ENCODE results near the gene KRT35.
"Not testable (repeated sequence)": the region's sequence is repeated elsewhere in the genome, so short reads cannot be mapped to it uniquely, and the experiment has no call there.

Gene KRT35

DNA sequence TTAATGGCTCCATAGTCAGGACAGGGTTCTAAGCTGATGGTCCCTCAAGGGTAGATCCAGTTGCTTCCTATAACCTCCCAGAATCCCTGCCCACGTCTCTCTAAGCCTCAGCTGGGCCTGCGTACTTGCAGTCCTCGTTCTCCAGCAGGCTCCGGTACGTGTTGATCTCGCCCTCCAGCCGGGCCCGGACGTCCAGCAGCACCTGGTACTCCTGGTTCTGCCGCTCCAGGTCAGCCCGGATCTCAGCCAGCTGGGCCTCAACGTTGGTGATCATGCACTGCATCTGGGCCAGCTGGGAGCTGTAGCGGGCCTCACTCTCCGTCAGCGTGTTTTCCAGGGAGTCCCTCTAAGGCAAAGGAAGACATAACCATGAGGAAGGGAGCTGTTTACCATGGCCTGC lies 18.2 kb downstream of the KRT35 start:
- no peak for DNase-seq (ENCODE audit: low read depth in 1 of 2, low spot score in 1 of 2)

DNA sequence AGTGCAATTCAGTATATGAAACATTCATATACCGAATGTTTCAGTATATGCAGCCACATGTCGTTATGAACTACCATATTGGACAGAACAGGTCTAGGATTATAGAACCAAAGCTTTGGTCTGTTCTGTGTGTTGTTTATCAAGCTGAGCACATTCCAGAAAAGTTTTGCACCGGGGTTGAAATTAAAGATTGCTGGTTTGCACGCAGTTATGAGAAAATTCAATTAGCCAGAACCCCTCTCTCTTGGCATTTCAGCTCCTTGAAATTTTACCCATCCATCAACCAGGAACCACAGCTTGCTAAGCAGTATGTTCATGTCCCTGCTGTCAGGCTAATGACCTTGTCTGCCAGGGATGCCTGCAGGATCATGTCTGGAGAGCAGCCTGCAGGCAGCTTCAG lies 23.3 kb downstream of the KRT35 start:
- no peak for DNase-seq (ENCODE audit: low read depth in 1 of 2, low spot score in 1 of 2)

DNA sequence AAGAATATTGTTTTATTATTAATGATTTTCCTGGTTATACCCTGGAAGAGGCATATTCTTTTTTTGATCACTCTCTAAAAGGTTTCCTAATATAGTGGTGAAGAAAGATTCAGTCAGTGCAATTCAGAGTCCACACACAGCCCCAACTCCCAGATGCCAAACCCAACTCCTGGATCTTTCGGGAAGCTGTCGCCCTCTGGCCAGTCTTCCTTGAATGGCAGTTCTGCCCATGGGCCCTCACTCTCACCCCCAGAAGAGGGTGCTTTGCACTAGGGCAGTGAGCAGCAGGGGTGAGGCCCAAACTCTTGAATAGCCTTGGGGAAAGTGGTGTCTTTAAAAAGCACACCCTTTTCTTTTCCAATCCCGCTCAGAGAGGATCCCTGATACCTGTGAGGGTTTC lies 24.7 kb downstream of the KRT35 start:
- no peak for DNase-seq (ENCODE audit: low read depth in 1 of 2, low spot score in 1 of 2)

DNA sequence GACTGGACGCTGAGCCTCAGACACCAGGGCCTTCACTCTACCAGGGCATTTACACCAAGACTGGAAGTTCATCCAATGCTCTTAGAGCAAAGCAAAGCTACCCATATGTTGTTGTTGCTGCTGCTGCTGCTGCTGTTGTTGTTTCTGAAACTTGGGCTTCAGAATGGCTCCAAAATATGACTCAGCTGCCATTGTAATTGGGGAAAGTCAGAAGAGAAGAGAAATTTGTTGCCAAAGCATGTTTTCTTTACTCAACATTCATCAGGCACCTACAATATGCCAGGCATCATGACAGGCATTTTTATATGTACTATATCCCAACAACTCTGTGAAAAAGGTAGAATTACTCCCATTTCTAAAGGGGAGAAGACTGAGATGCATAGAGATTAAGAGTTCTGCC lies 25.7 kb downstream of the KRT35 start:
- DNase-seq (ENCODE audit: low read depth in 1 of 2, low spot score in 1 of 2) = no peak

DNA sequence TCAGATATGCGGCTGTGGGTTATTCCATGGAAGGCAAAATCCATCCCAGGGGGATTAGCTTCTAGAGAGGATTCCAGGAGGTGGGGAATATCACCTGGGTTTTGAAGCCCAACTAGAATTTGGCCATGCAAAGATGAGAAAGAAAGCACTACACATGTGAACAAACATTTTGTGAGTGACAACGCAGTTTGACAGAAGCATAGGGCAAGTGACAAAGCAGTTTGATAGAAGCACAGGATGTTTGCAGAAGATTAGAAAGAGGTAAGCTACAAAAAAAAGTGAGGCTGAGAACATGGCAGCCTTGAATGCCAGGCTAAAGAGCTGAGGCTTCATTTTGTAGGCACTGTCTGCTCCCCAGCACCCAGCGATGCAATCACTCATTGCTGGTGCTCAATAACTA lies 27.9 kb downstream of the KRT35 start:
- no peak for DNase-seq (ENCODE audit: low read depth in 1 of 2, low spot score in 1 of 2)

DNA sequence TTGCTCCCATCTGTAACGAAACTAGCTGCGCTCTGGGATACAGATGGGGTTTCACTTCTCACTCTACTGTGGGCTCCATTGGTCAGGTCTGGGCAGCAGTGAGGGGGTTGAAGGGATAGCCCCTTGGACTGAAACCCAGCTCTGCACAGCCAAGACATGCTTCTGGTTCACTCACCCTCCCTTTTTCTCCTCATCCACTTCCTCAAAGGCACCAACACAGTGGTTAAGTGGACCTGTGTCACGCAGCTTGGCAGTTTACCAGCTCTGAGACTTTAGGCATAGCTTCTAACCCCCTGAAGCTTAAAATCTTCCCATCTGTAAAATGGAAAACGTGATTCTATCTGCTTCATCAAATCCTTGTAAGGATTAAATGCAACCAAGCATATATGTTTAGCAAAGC lies 28.7 kb downstream of the KRT35 start:
- DNase-seq (ENCODE audit: low read depth in 1 of 2, low spot score in 1 of 2) = no peak

DNA sequence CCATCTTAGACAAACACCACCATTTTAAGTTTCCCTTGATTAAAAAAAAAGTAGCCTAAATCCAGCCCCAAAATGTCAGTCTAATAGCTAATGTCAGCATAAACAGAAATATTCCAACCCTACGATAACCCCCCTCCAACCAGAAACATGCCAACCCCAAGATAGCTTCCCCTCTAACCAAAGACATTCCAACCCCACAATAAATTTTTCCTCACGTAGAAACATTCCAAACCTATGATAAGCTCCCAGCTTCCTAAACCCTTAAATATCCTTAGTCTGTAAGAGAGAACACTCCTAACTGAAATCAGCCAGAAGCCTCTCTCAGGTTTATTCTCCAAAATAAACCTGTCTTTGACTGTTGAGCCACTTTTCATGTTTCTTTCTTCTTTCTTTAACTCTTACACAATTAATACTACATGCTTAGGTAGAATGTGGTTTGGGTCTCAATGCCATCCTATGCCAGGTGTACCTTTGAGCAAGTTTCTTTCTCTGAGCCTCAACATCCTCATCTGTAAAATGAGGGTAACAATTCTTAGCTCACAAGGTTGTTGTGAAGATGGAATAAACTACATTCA lies 29.7 kb downstream of the KRT35 start:
- DNase-seq (ENCODE audit: low read depth in 1 of 2, low spot score in 1 of 2) = no peak

DNA sequence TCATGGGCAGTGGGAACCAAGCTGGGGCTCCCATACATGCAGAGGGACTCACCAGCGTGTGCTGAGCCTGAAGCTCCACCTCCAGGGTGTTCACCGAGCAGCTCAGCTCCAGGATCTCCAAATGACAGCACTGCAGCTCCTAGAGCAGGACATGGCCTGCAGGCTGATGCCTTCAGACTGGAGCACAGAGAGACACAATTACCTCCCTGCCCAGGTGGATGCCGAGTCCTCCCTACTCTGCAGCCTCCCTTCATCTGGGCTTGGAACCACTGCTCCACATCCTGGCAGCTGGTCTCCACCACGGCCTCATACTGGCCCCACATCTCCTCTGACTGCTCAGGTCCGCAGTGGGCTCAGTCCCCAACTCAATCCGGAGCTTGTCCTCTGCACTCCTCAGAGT lies 31.9 kb downstream of the KRT35 start:
- no peak for DNase-seq (ENCODE audit: low read depth in 1 of 2, low spot score in 1 of 2)

DNA sequence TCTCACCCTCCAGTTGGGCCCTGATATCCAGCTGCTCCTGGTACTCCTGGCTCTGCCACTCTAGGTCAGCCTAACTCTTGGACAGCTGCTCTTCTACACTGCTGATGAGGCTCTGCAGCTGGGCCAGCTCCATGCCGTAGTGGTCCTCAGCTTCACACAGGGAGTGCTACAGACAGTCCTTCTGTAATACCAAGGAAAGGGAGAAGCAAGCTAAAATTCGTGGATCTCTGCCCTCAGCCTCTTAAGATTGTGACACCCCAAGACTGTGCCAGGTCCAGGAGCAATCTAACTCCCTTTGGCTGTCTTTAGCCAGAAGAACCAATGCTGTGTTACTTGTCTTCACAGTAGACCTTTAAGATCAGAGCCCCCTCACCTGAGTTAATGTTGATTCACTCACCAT lies 32.4 kb downstream of the KRT35 start:
- DNase-seq (ENCODE audit: low read depth in 1 of 2, low spot score in 1 of 2) = no peak

DNA sequence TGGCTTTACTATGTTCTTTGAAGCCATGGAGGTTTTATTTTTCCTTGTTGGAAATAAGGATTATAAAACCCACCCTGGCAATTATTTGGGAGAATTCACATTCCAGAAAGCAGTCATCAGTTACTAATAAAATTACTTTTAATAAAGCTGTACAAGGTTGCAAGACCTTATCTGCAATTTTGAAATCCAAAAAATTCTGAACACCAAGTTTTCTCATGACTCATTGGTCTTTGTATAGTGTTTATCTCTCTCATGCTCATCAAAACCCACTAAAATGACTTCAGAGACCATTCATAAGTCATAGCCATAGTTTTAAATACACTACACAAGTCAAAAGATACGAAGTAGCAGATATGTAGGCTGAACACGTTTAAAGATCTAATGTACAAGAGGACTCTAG lies 34.1 kb downstream of the KRT35 start:
- DNase-seq (ENCODE audit: low read depth in 1 of 2, low spot score in 1 of 2) = no peak

DNA sequence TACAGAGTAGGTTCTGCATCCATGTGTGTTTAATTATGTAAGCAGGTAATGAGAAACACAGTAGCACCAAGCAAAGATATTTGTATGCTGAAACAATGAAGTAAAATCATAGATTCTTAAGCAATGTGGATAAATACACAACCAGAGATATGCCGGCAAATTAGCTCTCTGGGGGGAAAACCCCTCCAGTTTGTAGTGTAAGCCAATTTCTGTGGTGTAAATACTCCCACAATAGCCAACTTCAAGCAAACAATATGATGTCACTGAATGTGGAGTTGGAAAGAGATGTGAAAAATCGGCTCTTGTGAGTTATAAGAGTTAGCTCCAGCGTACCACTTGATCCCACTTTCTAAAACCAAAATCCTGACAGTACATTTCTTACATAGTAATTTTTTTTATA lies 36.3 kb downstream of the KRT35 start:
- DNase-seq (ENCODE audit: low read depth in 1 of 2, low spot score in 1 of 2) = no peak

DNA sequence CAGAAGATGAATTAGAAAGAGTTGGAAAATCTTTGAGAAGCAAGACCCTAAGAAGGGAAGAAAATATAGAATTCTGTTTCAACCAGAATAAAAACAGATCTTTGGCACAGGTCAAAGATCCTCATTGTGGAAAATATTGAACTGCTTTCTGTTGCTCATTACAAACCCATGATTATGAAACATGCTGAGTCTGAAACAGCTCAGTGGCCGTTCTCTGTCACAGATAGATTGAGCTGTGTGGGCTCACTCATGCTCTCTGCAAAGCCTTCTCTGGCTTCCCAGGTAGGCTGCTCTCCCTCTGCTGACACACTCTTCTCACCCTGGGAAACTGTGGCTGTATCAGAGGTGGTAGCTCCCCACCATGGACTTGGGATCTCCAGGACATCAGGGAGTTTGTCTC lies 36.8 kb downstream of the KRT35 start:
- DNase-seq (ENCODE audit: low read depth in 1 of 2, low spot score in 1 of 2) = no peak

DNA sequence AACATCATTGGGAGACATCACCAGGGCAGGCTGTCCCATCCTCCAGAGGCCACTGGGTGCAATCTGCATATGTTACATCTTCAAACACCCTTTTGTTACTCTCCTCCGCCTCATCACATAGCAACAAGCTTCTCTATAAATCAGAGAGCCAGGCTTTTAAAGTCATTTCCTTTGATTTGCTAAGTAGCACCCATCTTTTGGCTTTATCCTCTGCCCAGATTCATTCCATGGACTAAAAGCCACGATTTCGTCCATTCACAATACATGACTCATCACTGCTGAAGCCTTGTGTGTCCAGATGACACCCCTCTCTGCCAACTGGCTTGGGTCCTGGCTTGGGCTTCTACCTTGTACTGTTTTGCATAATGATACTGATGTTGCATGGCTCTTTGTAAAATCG lies 38.2 kb downstream of the KRT35 start:
- no peak for DNase-seq (ENCODE audit: low read depth in 1 of 2, low spot score in 1 of 2)

DNA sequence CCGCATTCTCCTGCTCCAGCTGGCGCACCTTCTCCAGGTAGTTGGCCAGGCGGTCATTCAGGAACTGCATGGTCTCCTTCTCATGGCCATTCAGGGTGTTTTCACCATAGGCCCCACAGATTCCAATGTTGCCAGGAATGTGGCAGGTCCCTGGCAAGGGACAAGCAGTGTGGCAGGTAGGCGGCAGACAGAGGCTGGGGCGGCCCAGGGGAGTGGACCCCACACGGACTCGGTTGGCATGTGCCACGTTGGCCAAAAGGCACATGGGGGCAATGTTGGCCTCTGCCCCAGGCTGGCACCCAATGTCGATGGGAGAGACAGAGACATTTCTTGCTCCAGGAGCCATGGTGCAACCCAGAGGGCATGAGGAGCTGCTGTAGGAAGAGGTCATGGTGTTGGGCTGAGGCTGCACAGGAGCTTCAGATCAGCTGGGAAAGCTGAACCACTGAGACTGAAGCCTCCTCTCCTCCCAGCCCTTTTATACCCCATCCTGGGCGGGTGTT lies 40.4 kb downstream of the KRT35 start, which contains the start of gene KRT38:
Gene KRT38 (minus strand): TSS at position 453 of the 503 bp plus-strand sequence. CDS start 62 bp downstream, at position 391.
- DNase-seq (ENCODE audit: low read depth in 1 of 2, low spot score in 1 of 2) = no peak

DNA sequence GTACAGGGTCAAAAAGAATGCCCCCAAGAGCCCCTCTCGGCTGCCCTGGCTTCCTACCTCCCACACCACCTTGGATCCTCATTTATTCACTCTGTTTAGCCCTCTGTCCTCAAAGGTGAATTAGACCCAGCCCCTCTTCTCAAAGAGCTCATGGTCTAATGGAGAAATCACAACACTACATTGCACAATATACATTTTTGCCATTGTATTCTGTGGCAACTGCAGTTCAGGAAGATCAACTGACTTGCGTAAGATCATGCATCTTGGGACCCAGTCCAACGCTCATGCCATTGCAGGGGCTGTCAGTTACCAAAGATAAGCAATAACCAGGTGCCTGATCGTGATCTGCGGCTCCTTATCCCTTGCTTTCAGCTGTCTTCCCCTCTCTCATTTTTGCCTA lies 41.6 kb downstream of the KRT35 start:
- DNase-seq (ENCODE audit: low read depth in 1 of 2, low spot score in 1 of 2) = no peak

DNA sequence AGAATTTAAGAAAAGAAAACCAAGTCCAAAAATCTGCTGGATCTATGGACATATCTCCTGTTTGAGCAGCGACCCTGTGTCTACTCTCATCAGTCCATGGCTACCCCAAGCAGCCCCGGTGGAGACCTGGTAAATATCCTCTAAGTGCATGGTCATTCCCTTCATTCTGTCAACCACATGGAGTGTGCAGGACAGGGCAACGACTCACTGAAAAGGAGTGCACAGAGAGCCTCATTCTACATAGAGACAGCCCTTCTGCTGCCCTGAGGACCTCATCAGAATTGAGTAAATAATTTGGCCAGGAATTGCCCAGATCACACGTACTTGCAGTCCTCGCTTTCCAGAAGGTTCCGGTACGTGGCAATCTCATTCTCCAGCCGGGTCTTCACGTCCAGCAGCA lies 43.2 kb downstream of the KRT35 start:
- DNase-seq (ENCODE audit: low read depth in 1 of 2, low spot score in 1 of 2) = no peak

DNA sequence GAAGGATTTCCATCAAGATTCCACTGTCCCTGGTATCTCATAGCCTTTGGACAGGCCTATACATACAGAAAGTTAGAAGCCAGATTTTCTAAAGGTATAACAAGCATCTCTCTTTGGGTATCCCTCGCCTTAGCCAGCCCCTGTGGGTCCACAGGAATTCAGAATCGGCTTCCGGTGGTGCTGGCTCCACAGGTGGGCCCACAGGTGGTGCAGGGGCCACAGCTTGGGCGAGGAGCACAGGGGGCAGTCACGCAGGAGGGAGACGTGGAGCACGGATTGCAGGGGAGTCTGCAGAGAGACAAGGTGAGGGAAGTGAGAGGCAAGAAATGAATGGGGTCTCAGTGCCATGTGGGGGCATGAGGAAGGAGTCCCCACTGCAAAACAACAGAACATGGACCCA lies 43.7 kb downstream of the KRT35 start:
- DNase-seq (ENCODE audit: low read depth in 1 of 2, low spot score in 1 of 2) = no peak

DNA sequence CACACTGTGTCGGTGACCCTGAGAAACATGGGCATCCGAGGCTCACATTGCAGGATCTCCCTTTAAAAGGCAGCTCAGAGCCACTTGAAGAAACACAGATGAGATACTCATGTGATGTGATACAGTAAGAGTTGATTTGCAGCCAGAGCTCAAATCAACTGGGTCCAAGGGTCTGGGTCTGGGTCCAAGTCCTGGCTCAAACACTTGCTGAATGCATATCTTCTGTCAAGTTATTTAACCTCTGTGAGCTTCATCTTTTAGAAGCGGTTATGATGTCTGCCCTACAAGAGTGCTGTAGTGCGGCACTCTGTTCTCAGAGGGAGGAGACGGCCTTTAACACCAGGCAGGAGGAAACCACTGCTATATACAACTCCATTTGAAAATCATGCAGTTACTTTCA lies 46.5 kb downstream of the KRT35 start:
- DNase-seq (ENCODE audit: low read depth in 1 of 2, low spot score in 1 of 2) = no peak

DNA sequence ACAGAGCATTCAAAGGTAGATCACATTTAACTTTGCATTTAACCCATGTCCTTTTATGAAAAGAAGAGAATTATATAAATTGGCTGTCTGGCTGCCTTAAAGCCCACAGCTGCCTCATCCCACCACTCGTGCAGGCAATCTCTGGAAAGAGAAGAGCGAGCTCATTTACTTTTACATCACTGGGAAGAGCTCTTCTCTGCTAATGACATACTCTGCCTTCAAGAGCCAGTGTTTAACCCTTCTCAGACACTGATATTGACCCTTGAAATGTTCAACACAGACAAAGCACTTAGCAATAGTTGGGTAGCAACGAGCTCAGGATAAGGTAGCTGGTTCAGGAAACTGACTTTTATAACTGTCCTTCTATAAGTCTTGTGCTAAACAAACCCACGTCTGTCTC lies 46.9 kb downstream of the KRT35 start:
- no peak for DNase-seq (ENCODE audit: low read depth in 1 of 2, low spot score in 1 of 2)

DNA sequence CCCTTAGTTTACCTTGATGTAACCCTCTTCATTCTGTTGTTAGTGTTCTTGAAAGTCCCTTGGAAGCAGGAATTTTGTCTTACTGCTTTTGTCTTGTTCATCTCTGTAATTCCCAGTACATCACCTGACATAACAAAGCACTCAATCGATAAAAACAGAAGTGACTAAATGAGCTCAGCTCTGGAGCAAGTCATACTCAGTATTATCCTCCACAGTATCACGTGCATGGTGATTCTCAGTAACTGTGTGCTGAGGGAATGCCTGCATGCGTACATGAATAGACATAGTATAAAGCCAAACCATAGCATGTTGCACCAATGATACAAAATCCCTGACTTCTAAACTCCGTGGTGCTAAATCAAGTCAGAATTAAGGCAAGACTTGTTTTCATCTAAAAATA lies 47.4 kb downstream of the KRT35 start:
- DNase-seq (ENCODE audit: low read depth in 1 of 2, low spot score in 1 of 2) = no peak

DNA sequence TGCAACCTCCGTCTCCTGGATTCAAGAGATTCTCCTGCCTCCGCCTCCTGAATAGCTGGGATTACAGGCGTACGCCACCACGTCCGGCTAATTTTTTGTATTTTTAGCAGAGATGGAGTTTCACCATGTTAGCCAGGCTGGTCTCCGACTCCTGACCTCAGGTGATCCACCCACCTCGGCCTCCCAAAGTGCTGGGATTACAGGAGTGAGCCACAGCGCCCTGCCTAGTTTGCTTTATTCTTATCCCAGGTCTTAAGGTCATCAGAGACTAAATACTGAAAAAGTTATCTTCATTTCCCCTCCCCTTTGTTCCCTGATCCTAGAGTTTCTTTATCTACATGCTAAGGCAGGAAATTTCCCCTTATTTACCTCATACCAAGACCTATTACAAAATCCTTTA lies 50.6 kb downstream of the KRT35 start:
- DNase-seq (ENCODE audit: low read depth in 1 of 2, low spot score in 1 of 2) = not testable (repeated sequence)

DNA sequence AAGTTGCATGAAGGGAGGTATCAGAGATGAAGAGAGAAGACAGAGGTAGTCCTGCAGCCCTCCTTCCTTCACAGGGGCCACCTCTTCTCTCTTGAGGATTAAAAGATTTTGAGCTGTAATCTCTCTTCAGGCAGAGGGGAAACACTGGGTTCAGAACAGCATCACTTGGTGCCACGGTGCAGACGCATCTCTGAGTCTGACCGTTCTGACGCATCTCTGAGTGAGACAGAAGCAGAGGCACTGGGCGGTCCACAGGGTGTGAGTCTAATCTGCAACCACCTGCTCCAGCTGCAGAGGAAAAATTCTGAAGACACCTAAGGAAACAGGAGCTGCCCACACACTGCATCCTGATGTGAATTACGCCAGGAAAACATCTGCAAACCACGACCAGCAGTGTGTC lies 51.3 kb downstream of the KRT35 start:
- no peak for DNase-seq (ENCODE audit: low read depth in 1 of 2, low spot score in 1 of 2)

DNA sequence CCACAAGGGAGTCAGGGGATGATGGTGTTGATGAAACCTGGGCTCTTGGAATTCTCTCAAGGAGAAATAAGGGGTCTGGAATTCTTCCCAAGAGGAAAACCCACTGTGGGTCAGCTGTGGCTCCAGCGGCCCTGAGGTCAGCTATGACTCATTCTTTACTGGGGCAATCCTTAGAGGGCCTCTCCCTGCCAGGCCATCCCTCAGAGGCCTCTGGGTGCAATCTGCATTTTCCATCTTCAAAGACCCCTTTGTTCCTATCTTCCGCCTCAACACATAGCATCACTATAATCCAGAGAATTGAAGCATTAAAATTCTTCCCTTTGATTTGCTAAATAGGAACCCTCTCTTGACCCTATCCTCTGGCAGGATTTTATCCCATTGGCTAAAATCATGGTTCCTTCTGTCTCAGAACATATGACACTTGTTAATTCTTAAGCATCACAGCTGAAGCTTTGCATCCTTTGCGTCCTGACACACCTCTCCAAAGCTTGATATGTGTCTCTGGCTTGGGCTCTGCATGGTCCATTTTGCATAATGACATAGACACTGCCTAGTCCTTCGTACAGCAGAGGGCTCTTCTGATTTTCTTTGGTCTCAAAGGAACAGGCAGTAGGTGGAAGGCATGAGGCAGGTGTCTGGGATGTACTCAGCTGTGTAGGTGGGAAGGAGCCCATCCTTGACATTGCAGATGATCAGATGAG lies 52.2 kb downstream of the KRT35 start:
- DNase-seq (ENCODE audit: low read depth in 1 of 2, low spot score in 1 of 2) = no peak
